Activated naive CD4-positive, alpha-beta T cell treated with anti-CD3 and anti-CD28 coated beads, Interleukin-2, amount 50 U/mL, for 24 hours (primary cell): Measurements from ENCODE around the gene NUFIP2.
"Not testable (repeated sequence)": the region's sequence is repeated elsewhere in the genome, so short reads cannot be mapped to it uniquely, and the experiment has no call there.

Experiments used
- H3K27ac Mint-ChIP-seq: one replicate; pipeline ENCODE4 v1.8.0; 2021; ENCODE audit warnings: mild to moderate bottlenecking, mixed read lengths
- H3K27me3 Mint-ChIP-seq: one replicate; pipeline ENCODE4 v1.8.0; 2021; ENCODE audit warnings: mixed read lengths
- H3K36me3 Mint-ChIP-seq: one replicate; pipeline ENCODE4 v1.8.0; 2021; ENCODE audit warnings: mixed read lengths
- H3K4me1 Mint-ChIP-seq: one replicate; pipeline ENCODE4 v1.8.0; 2021; ENCODE audit warnings: mixed read lengths
- H3K4me3 Mint-ChIP-seq: one replicate; pipeline ENCODE4 v1.8.0; 2021; ENCODE audit warnings: mild to moderate bottlenecking, mixed read lengths
- H3K9me3 Mint-ChIP-seq: one replicate; pipeline ENCODE4 v1.8.0; 2021; ENCODE audit warnings: mixed read lengths

The NUFIP2 gene

DNA sequence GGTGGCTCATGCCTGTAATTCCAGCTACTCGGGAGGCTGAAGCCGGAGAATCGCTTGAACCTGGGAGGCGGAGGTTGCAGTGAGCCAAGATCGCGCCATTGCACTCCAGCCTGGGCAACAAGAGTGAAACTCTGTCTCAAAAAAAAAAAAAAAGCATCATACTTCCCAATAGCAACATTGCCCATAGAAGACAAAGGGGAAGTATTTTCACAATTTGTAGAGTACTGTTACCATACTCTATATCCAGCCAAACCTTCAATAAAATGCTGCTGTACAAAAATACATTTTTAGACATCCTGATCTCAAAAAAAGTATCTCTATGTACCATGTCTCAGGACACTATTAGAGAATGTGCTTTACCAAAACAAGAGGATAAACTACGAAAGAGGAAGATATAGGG, 59.0 kb downstream of the NUFIP2 start:
- not testable (repeated sequence) for H3K4me1 Mint-ChIP-seq, H3K27ac Mint-ChIP-seq, H3K27me3 Mint-ChIP-seq, H3K4me3 Mint-ChIP-seq, H3K9me3 Mint-ChIP-seq, H3K36me3 Mint-ChIP-seq

DNA sequence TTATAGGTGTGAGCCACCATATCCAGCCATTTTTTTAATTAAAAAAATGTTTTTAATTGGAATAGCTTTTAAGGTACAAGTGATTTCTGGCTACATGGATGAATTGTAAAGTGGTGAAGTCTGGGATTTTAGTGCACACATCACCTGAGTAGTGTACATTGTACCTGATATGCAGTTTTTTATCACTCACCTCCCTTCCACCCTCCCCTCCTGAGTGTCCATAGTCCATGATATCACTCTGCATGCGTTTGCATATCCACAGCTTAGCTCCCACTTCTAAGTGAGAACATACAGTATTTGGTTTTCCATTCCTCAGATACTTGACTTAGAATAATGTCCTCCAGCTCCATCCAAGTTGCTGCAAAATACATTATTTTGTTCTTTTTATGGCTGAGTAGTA, 60.6 kb downstream of the NUFIP2 start:
- Mint-ChIP-seq H3K4me3 (no peak overlapping the region), H3K4me1 (no peaks in the 10 kb centered on the region), H3K9me3 (no peaks in the 10 kb centered on the region), H3K27ac (no peak overlapping the region), H3K36me3 (no peaks in the 10 kb centered on the region), H3K27me3 (no peaks in the 10 kb centered on the region)

DNA sequence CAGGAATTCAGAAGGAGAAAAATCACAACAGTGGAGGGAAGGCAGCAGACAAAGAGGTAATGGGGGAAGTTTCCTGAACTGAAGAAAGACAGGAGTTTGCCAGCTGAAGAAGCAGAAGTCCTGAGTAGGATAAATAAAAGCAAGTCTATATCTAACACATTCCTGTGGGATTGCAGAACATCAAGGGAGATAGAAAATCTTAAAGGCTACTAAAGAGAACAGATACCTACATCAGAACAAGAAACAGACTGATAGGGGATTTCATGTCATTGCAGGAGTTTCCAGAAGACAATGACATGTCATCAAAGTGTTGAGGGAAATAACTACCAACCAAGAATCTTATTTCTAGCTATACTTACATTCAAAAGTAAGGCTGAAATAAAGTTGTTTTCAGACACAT, 68.6 kb downstream of the NUFIP2 start:
- Mint-ChIP-seq H3K4me3 (no peak overlapping the region), H3K27me3 (no peaks in the 10 kb centered on the region), H3K4me1 (peaks cover 6% of the 10 kb centered on the region), H3K9me3 (no peaks in the 10 kb centered on the region), H3K36me3 (no peaks in the 10 kb centered on the region), H3K27ac (no peak overlapping the region)

DNA sequence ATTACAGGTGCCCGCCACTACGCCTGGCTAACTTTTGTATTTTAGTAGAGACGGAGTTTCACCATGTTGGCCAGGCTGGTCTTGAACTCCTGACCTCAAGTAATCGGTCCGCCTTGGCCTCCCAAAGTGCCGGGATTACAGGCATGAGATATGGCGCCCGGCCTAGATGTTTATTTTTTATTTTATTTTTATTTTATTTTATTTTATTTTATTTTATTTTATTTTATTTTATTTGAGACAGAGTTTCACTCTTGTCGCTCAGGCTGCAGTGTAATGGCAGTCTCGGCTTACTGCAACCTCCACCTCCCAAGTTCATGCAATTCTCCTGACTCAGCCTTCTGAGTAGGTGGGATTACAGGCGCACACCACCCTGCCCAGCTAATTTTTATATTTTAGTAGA, 72.6 kb downstream of the NUFIP2 start:
- not testable (repeated sequence) for H3K27me3 Mint-ChIP-seq, H3K4me3 Mint-ChIP-seq, H3K4me1 Mint-ChIP-seq, H3K36me3 Mint-ChIP-seq, H3K27ac Mint-ChIP-seq, H3K9me3 Mint-ChIP-seq

DNA sequence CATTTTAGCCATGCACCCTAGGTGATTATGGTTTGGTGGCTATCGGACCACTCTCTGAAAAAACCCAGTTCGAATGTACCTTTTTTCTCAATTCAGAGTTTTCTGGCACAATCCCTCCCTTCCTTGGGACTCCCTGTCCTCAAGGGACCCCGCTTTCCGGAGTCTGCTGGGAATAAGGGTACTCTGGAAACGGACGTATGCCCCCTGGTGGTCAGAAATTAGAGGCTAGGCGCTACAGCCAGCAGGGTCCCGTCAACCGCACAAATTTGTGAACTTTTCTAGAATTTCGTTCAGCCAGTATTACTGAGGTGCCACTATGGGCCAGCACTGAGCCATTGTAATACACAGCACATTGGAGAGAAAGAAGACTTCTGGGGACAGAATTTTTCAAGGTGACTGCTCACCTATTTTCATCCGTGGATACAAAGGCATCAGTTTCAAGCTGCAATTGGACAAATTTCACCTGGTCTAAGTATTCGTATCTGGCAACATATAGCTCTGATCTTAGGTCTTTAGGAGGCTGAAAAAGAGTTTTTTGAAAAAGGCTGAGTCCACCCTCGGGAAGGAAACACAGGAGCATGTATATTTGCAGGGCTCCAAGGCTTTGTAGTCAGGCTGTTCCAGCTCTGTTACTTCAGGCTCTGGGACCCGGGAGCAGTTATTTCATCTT, 74.4 kb downstream of the NUFIP2 start:
- Mint-ChIP-seq H3K36me3 (no peaks in the 10 kb centered on the region), H3K9me3 (no peaks in the 10 kb centered on the region), H3K4me1 (peaks cover 4% of the 10 kb centered on the region), H3K27me3 (peaks cover 1% of the 10 kb centered on the region), H3K4me3 (no peak overlapping the region), H3K27ac (no peak overlapping the region)

DNA sequence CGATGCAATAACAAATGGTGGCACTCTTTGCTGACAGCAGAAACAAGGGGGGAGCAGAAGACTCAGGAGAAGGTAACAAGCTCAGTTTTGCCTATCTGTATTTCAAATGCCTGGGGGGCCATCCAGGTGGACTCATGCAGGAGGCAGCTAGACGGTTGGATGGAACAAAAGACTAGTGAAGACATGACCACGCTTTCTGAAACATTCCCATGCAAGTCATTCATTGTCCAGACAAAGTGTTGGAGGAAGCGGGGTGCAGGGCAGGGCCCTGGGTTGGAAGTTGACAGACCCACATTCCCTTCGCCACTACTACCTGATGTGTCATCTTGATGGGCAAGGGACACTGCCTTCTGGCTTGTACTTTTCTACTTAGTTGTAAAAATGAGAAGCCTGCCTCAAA, 77.1 kb downstream of the NUFIP2 start:
- Mint-ChIP-seq H3K4me1 (peaks cover 4% of the 10 kb centered on the region), H3K36me3 (no peaks in the 10 kb centered on the region), H3K27ac (no peak overlapping the region), H3K4me3 (no peak overlapping the region), H3K27me3 (peaks cover 1% of the 10 kb centered on the region), H3K9me3 (no peaks in the 10 kb centered on the region)

DNA sequence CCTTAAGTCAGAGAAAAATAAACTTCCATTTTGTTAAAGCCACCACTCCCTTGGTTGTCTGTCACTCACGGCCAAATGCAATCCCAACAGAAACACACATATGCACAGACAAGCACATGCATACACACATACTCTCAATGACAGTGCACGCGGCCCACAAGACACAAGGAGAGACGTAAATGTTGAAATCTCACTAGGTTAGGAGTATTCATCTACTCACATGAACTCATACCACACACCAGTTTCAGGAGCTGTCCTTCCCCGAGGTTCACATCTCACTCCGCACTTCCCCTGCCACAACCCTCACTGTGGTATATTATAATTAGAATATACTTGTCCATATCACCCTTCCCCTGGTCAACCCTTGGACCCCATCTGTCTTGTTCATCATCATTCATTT, 77.8 kb downstream of the NUFIP2 start:
- Mint-ChIP-seq H3K36me3 (no peaks in the 10 kb centered on the region), H3K27ac (no peak overlapping the region), H3K27me3 (peaks cover 1% of the 10 kb centered on the region), H3K9me3 (no peaks in the 10 kb centered on the region), H3K4me1 (peaks cover 4% of the 10 kb centered on the region), H3K4me3 (no peak overlapping the region)

DNA sequence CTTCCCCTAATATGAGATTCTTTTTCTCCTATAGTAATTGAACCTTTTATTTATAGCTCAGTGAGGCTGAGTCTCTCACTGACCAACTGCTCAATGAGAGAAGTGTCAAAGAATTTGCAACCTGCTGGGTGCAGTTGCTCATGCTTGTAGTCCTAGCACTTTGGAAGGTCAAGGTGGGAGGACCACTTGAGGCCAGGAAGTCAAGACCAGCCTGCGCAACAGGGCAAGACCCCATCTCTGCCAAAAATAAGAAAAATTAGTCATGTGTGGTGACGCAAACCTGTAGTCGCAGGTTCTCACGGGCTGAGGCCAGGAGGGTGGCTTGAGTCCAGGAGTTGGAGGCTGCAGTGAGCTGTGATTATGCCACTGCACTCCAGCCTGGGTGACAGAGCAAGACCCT, 78.2 kb downstream of the NUFIP2 start:
- Mint-ChIP-seq H3K9me3 (no peaks in the 10 kb centered on the region), H3K4me1 (peaks cover 4% of the 10 kb centered on the region), H3K27ac (no peak overlapping the region)

DNA sequence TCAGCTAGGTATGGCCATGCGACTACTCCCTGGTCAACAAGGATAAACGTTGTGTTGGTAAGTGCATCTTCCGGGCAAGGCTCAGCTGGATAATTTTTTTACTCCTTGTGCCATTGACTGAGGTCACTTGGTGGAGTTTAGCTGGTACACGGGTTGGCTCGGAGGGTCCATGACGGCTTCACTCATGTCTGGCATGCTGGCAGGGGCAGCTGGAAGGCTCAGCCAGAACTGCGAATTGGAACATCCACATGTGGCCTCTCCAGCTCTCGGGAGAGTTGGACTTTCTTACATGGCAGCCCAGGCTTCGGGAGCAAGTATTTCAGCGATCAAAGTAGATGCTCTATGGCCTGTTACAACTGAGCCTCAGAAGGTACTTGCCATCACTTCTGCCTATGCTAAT, 78.8 kb downstream of the NUFIP2 start:
- Mint-ChIP-seq H3K4me3 (no peak overlapping the region), H3K4me1 (peaks cover 4% of the 10 kb centered on the region), H3K27me3 (peaks cover 1% of the 10 kb centered on the region), H3K36me3 (no peaks in the 10 kb centered on the region), H3K9me3 (no peaks in the 10 kb centered on the region), H3K27ac (no peak overlapping the region)

More for the DNA sequence above, 78.2 kb downstream of the NUFIP2 start:
- H3K27me3 Mint-ChIP-seq, result peaks cover 1% of the 10 kb centered on the region
- no peaks in the 10 kb centered on the region for H3K36me3 Mint-ChIP-seq
- H3K4me3 Mint-ChIP-seq, result no peak overlapping the region

DNA sequence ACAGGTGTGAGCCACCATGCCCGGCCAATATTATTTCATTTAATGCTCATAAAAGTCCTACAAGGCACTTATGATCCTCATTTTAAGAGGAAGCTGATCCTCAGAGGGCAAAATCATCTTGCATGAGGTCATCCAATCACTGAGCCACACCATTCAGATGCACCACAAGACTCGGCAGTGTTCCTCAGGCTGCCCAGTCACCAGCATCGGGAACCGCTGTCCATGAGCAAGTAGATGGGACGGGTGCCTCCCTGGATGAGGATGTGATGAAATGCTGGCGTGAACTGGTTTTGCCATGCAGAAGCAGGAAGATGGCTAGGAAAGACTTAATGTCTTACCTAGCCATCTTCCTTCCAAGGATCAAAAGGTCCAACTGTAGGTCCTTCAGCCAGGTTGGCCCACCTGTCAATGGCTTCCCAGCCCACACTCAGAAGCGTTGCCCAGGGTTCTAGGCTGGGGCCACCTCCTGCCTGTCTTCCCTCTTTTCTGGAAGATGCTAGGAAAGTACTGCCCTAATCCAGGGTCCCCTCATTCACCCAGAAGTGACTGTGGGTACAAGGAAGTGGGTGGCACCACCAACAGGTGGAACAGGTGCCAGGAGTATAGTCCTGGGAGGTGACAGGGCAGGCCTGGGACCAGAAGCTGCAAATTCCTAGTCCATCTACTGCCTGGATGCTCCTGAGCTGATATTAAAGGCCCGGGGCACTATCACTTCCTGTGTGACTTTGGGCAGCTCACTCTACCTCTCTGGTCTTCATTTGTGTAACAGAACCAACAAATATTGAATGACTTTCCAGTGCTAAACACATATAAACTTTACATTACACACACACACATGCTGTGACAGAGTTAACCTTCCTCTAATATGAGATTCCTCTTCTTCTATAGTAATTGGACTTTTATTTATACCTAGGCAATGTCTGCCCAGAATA, 79.5 kb downstream of the NUFIP2 start:
- H3K9me3 Mint-ChIP-seq, result no peaks in the 10 kb centered on the region

DNA sequence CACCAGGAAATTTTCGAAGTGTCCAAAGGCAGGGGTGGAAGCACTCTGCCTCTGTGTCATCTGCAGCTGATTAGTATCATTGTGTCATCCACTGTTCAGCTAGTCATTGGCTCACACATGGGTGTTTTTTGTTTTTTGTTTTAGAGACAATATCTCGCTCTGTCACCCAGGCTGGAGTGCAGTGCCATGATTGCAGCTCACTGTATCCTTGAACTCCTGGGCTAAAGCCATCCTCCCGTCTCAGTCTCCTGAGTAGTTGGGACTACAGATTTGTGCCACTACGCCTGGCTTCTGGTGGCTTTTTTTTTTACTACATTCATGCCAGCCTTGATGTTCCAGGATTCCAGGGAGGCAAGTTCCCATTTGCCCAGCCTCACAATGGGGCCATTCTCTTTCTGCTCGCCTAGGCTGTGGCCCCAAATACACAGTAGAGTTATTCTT, 81.2 kb downstream of the NUFIP2 start:
- no peaks in the 10 kb centered on the region for H3K36me3 Mint-ChIP-seq

More for the DNA sequence above, 79.5 kb downstream of the NUFIP2 start:
- Mint-ChIP-seq H3K27me3 (peaks cover under 1% of the 10 kb centered on the region), H3K4me1 (peaks cover 1% of the 10 kb centered on the region), H3K27ac (no peak overlapping the region), H3K4me3 (no peak overlapping the region), H3K36me3 (no peaks in the 10 kb centered on the region)

DNA sequence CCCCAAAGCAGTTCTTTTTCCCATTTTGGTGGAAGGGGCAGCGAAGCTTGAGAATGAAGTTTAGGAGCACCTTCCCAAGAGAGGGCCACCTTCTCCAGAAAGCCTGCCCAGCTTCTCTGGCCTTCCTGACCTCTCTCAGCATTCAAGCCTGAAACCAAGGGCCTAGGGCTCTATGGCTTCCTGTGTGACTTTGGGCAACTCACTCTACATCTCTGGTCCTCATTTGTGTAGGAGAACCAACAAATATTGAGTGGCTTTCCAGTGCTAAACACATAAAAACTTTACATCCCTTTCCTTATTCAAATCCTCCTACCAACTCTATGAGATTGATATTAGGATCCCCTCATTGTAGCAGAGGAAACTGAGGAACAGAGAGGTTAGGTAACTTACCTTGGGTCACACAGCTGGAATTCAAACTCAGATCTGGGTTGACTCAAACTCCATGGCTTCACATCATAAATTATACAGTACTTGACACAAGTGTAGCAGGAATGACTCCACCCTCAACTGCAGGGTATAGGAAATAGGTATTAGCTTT, 81.8 kb downstream of the NUFIP2 start:
- Mint-ChIP-seq H3K9me3 (no peaks in the 10 kb centered on the region), H3K36me3 (no peaks in the 10 kb centered on the region), H3K4me1 (no peaks in the 10 kb centered on the region), H3K4me3 (no peak overlapping the region), H3K27ac (no peak overlapping the region), H3K27me3 (no peaks in the 10 kb centered on the region)

More for the DNA sequence above, 81.2 kb downstream of the NUFIP2 start:
- Mint-ChIP-seq H3K9me3 (no peaks in the 10 kb centered on the region), H3K27me3 (no peaks in the 10 kb centered on the region), H3K4me3 (no peak overlapping the region), H3K4me1 (no peaks in the 10 kb centered on the region), H3K27ac (no peak overlapping the region)

DNA sequence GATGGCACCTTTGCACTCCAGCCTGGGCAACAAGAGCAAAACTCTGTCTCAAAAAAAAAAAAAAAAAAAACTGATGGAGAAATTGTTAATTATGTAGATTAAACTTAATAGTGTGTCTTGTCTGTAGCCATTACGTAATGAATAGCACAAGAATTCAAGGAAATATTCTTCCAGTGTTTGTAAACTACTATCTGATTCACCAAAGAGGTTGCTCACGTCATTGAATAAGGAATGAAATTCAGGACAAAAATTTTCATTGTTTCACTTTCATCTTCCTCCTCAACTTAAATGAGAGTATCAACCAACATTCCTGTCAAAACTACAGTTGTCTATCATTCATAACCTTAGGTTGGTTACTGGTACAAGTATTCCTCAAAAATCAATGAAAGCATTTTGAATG, 83.1 kb downstream of the NUFIP2 start:
- Mint-ChIP-seq H3K27me3 (no peaks in the 10 kb centered on the region), H3K4me3 (no peak overlapping the region), H3K9me3 (no peaks in the 10 kb centered on the region), H3K36me3 (no peaks in the 10 kb centered on the region), H3K4me1 (no peaks in the 10 kb centered on the region), H3K27ac (no peak overlapping the region)

DNA sequence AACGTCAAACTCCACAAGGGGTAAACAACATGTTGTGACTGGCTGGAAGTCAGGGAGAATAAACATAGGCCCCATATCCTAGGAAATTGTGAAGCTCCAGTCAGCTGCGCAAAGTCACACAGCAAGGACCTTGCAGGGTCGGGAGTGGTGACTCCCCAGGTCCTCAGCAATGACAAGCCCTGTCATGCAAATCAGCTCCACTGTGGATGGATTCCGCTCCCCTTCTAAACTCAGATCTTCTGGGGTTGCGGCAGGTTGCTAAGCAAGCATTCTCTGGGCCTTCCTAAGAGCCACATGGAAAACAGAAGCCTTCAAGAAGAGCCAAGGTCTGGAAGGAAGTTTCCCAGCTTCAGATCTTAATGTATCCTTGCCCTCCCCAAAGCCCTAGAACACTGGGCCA, 84.9 kb downstream of the NUFIP2 start:
- H3K36me3 Mint-ChIP-seq, result no peaks in the 10 kb centered on the region
- no peak overlapping the region for H3K27ac Mint-ChIP-seq
- H3K4me3 Mint-ChIP-seq, result no peak overlapping the region

DNA sequence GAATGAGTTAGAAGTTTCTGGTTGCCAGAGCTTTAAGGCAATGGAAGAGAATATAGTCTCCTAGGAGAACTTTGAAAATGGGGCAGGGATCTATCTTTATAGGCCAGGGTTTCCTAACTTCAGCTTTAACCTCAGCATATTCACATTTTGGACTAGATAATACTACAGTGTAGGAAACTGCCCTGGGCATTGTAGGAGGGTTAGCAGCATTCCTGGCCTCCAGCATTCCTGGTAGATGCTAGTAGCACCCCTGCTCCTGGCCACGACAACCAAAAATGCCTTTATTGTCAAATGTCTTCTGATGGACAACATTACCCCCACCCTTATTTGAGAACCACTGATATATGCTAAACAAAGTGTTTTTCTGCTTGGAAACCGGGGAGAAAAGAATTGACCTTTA, 86.0 kb downstream of the NUFIP2 start:
- Mint-ChIP-seq H3K9me3 (no peaks in the 10 kb centered on the region), H3K4me1 (no peaks in the 10 kb centered on the region), H3K27ac (no peak overlapping the region), H3K4me3 (no peak overlapping the region), H3K36me3 (no peaks in the 10 kb centered on the region), H3K27me3 (peaks cover 6% of the 10 kb centered on the region)

More for the DNA sequence above, 84.9 kb downstream of the NUFIP2 start:
- Mint-ChIP-seq H3K9me3 (no peaks in the 10 kb centered on the region), H3K27me3 (peaks cover 4% of the 10 kb centered on the region), H3K4me1 (no peaks in the 10 kb centered on the region)
